SK-N-SH (cell line): ENCODE results near the gene KIF21B. TPM values are rescaled to one million over a fixed set of nuclear protein-coding genes. Genes with fewer than 3 reads are reported as not detected.

Experiments used
- CTCF ChIA-PET: fragments of 300-600, 350-600 bp; formaldehyde crosslinking; extraction: SDS; loops from one replicate; lab custom pipeline; 2021; lab: Yijun Ruan, JAX
- POLR2A ChIA-PET: fragments of 350-600 bp; sonication (Branson Sonifier 250); formaldehyde crosslinking; extraction: SDS; loops from one replicate; lab custom pipeline; 2020; ENCODE audit warnings: antibody characterized with exemption, inconsistent platforms; lab: Yijun Ruan, JAX
- DNase-seq: peaks from one replicate; pipeline ENCODE4 v3.0.0; 2012
- H2AFZ ChIP-seq: fragments of 200-600 bp; sonication (generic); 2 replicates; pipeline ENCODE4 v1.8.1; 2016; ENCODE audit warnings: antibody characterized with exemption, mild to moderate bottlenecking, low read depth
- H3F3A ChIP-seq: fragments of 200-600 bp; sonication (generic); replicated peaks from 2 replicates; pipeline ENCODE3; 2016; ENCODE audit warnings: antibody characterized with exemption, mild to moderate bottlenecking; ENCODE audit not compliant: insufficient read depth
- H3K27ac ChIP-seq, 2 experiments: fragments of 200-500 bp in 1 of 2; fragments of 200-600 bp in 1 of 2; sonication (Bioruptor generic) in 1 of 2; sonication (generic), shearing (Covaris generic) in 1 of 2; 2 replicates each; pipeline versions ENCODE4 v1.5.1 to v1.6.1; 2014 to 2016; ENCODE audit warnings: low read depth in 2 of 2, inconsistent platforms in 1 of 2, low read length in 1 of 2, mild to moderate bottlenecking in 1 of 2, mixed read lengths in 1 of 2
- H3K27me3 ChIP-seq: fragments of 200-600 bp; sonication (generic), shearing (Covaris generic); 2 replicates; pipeline ENCODE4 v1.6.1; 2016; ENCODE audit warnings: mixed run types; ENCODE audit not compliant: insufficient read depth
- H3K36me3 ChIP-seq, 2 experiments: fragments of 200-500 bp in 1 of 2; fragments of 200-600 bp in 1 of 2; sonication (Bioruptor generic) in 1 of 2; sonication (generic) in 1 of 2; replicated peaks in 1 of 2; 2 replicates each; pipeline versions ENCODE3 to v1.5.1; 2014 to 2016; ENCODE audit warnings: low read length in 1 of 2, mild to moderate bottlenecking in 1 of 2; ENCODE audit not compliant: insufficient read depth in 2 of 2, control insufficient read depth in 1 of 2
- H3K4me1 ChIP-seq, 2 experiments: fragments of 200-500 bp in 1 of 2; fragments of 200-600 bp in 1 of 2; sonication (Bioruptor generic) in 1 of 2; sonication (generic), shearing (Covaris generic) in 1 of 2; 2 replicates each; pipeline versions ENCODE4 v1.5.1 to v1.6.1; 2014 to 2016; ENCODE audit warnings: low read depth in 1 of 2, low read length in 1 of 2, mixed run types in 1 of 2; ENCODE audit not compliant: insufficient read depth in 2 of 2, control insufficient read depth in 1 of 2
- H3K4me2 ChIP-seq: fragments of 200-600 bp; sonication (generic), shearing (Covaris generic); 2 replicates; pipeline ENCODE4 v1.6.1; 2017; ENCODE audit warnings: mixed run types
- H3K4me3 ChIP-seq, 2 experiments: fragments of 200-500 bp in 1 of 2; fragments of 200-600 bp in 1 of 2; sonication (Bioruptor generic) in 1 of 2; sonication (generic), shearing (Covaris generic) in 1 of 2; 2 replicates each; pipeline versions ENCODE4 v1.5.1 to v1.8.1; 2014 to 2016; ENCODE audit warnings: low read depth in 2 of 2, inconsistent platforms in 1 of 2, low read length in 1 of 2, mild to moderate bottlenecking in 1 of 2, mixed read lengths in 1 of 2, moderate library complexity in 1 of 2
- H3K79me2 ChIP-seq: fragments of 200-600 bp; sonication (generic); 2 replicates; pipeline ENCODE4 v1.8.1; 2017; ENCODE audit warnings: mild to moderate bottlenecking; ENCODE audit not compliant: insufficient read depth
- H3K9ac ChIP-seq: fragments of 200-600 bp; sonication (generic); 2 replicates; pipeline ENCODE4 v1.6.1; 2017; ENCODE audit warnings: mixed run types
- H3K9me2 ChIP-seq: fragments of 200-600 bp; sonication (generic); 2 replicates; pipeline ENCODE4 v1.6.1; 2017; ENCODE audit warnings: mixed run types
- H3K9me3 ChIP-seq: fragments of 200-600 bp; sonication (generic); 2 replicates; pipeline ENCODE4 v1.6.1; 2017; ENCODE audit warnings: mixed run types, mild to moderate bottlenecking, moderate library complexity
- H4K20me1 ChIP-seq: fragments of 200-600 bp; sonication (generic); 2 replicates; pipeline ENCODE4 v1.6.1; 2017; ENCODE audit warnings: mild to moderate bottlenecking, mixed run types; ENCODE audit not compliant: insufficient read depth
- CHD2 ChIP-seq: fragments of 150-350 bp; IDR thresholded peaks from 2 replicates; pipeline ENCODE4 v1.6.1; 2018; ENCODE audit warnings: low read length; ENCODE audit not compliant: partially characterized antibody
- EP300 ChIP-seq, 2 experiments: IDR thresholded peaks; 2 replicates each; pipeline versions ENCODE4 v1.4.0 to v1.6.1; 2012; ENCODE audit warnings: borderline replicate concordance in 1 of 2, low read depth in 1 of 2, low read length in 1 of 2
- EZH2phosphoT487 ChIP-seq: fragments of 200-600 bp; sonication (generic); IDR thresholded peaks from 2 replicates; pipeline ENCODE4 v1.6.1; 2017; ENCODE audit warnings: low read depth, mixed run types, mild to moderate bottlenecking, antibody characterized with exemption, moderate library complexity, borderline replicate concordance
- FOXM1 ChIP-seq: IDR thresholded peaks from 2 replicates; pipeline ENCODE4 v1.4.0; 2012; ENCODE audit warnings: low read depth, mild to moderate bottlenecking
- POLR2AphosphoS5 ChIP-seq: IDR thresholded peaks from 2 replicates; pipeline ENCODE4 v1.6.1; 2012; ENCODE audit warnings: low read depth, low read length
- RAD21 ChIP-seq: IDR thresholded peaks from 2 replicates; pipeline ENCODE4 v1.6.1; 2012; ENCODE audit warnings: mild to moderate bottlenecking, low read length
- SIN3A ChIP-seq: IDR thresholded peaks from 2 replicates; pipeline ENCODE4 v1.6.1; 2012; ENCODE audit warnings: low read depth, mild to moderate bottlenecking, low read length, moderate library complexity, borderline replicate concordance
- SMC3 ChIP-seq: IDR thresholded peaks from 2 replicates; pipeline ENCODE4 v1.6.1; 2012; ENCODE audit warnings: low read depth, low read length, improper control_type of control experiment
- TCF12 ChIP-seq: IDR thresholded peaks from 2 replicates; pipeline ENCODE4 v1.4.0; 2012
- TEAD4 ChIP-seq: IDR thresholded peaks from 2 replicates; pipeline ENCODE4 v1.4.0; 2012; ENCODE audit warnings: mild to moderate bottlenecking, borderline replicate concordance; ENCODE audit not compliant: insufficient read depth
- WGBS: methylation state at CpG from one replicate; pipeline ENCODE4 v1.1.6; 2017; ENCODE audit warnings: low lambda C conversion rate; 5-methylcytosine and 5-hydroxymethylcytosine counted together
- polyA plus RNA-seq, 3 experiments: library from polyadenylated mRNA; depleted of rRNA; stranded (reverse); fragments of >200 nt; gene quantifications; 2 replicates each; pipeline ENCODE4 v1.2.3, GENCODE V29; 2012
- TF ChIP-seq, protein P1 (sequence below): IDR thresholded peaks from 2 replicates; pipeline ENCODE4 v1.4.0; 2012; ENCODE audit warnings: low read depth, borderline replicate concordance
- TF ChIP-seq, protein P2 (sequence below): IDR thresholded peaks from 2 replicates; pipeline ENCODE4 v1.4.0; 2012; ENCODE audit warnings: low read depth
- TF ChIP-seq, protein P3 (sequence below): fragments of 150-350 bp; IDR thresholded peaks from 2 replicates; pipeline ENCODE4 v1.6.1; 2016; ENCODE audit warnings: mild to moderate bottlenecking, low read depth, low read length
- TF ChIP-seq, protein P4 (sequence below): fragments of 200-600 bp; sonication (generic); IDR thresholded peaks from 2 replicates; pipeline ENCODE4 v1.6.1; 2017; ENCODE audit warnings: antibody characterized with exemption, mild to moderate bottlenecking, moderate library complexity

KIF21B gene
- polyA plus RNA-seq, 1 of the 3 experiments (the other 2 are of a cell fraction), result 0.26 TPM

DNA sequence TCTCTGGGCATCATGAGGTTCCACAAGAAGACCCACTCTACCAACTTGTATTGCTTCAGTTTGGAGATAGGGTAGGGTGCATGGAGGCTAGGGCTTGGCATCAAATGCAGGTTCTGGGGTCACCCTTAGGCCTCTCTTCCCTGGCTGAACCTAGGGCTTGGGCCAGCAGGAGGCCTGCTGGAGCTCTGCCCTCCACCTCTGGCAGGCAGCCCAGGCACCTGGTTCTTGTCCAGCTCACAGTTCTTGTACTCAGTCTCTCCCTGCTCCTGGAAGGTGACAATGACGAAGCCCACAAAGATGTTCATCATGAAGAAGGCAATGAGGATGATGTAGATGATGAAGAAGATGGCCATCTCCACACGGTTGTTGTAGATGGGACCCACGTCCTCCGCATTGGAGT lies 37.5 kb upstream of the KIF21B start:
- DNase-seq, result no peak
- Histone ChIP-seq H3K4me3 (no peak overlapping the region), H3K4me2 (no peak overlapping the region), H3K9ac (no peak overlapping the region), H2AFZ (no peak overlapping the region), H3K27ac (no peak overlapping the region), H3F3A (no peaks in the 10 kb centered on the region), H3K9me3 (no peaks in the 10 kb centered on the region), H3K9me2 (no peaks in the 10 kb centered on the region), H3K4me1 (peaks cover 0 to 12% of the 10 kb centered on the region in 2 experiments; a peak in 1 of 4 replicates), H3K36me3 (no peaks in the 10 kb centered on the region), H4K20me1 (no peaks in the 10 kb centered on the region), H3K27me3 (peaks cover 14% of the 10 kb centered on the region), H3K79me2 (no peaks in the 10 kb centered on the region)
- ChIA-PET POLR2A (no interaction called here), CTCF (no interaction called here)
- TF ChIP-seq, protein P1, sequence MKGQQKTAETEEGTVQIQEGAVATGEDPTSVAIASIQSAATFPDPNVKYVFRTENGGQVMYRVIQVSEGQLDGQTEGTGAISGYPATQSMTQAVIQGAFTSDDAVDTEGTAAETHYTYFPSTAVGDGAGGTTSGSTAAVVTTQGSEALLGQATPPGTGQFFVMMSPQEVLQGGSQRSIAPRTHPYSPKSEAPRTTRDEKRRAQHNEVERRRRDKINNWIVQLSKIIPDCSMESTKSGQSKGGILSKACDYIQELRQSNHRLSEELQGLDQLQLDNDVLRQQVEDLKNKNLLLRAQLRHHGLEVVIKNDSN, result no peak
- no peak for TF ChIP-seq TCF12
- TF ChIP-seq, protein P2, sequence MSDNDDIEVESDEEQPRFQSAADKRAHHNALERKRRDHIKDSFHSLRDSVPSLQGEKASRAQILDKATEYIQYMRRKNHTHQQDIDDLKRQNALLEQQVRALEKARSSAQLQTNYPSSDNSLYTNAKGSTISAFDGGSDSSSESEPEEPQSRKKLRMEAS, result no peak
- no peak for TF ChIP-seq FOXM1
- no peak for TF ChIP-seq EZH2phosphoT487
- TF ChIP-seq, protein P3, sequence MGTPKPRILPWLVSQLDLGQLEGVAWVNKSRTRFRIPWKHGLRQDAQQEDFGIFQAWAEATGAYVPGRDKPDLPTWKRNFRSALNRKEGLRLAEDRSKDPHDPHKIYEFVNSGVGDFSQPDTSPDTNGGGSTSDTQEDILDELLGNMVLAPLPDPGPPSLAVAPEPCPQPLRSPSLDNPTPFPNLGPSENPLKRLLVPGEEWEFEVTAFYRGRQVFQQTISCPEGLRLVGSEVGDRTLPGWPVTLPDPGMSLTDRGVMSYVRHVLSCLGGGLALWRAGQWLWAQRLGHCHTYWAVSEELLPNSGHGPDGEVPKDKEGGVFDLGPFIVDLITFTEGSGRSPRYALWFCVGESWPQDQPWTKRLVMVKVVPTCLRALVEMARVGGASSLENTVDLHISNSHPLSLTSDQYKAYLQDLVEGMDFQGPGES, result no peak
- TF ChIP-seq, protein P4, sequence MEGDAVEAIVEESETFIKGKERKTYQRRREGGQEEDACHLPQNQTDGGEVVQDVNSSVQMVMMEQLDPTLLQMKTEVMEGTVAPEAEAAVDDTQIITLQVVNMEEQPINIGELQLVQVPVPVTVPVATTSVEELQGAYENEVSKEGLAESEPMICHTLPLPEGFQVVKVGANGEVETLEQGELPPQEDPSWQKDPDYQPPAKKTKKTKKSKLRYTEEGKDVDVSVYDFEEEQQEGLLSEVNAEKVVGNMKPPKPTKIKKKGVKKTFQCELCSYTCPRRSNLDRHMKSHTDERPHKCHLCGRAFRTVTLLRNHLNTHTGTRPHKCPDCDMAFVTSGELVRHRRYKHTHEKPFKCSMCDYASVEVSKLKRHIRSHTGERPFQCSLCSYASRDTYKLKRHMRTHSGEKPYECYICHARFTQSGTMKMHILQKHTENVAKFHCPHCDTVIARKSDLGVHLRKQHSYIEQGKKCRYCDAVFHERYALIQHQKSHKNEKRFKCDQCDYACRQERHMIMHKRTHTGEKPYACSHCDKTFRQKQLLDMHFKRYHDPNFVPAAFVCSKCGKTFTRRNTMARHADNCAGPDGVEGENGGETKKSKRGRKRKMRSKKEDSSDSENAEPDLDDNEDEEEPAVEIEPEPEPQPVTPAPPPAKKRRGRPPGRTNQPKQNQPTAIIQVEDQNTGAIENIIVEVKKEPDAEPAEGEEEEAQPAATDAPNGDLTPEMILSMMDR, result no peak
- no peak for TF ChIP-seq EP300 (IDR thresholded peaks at IDR 0.05; ENCODE audit: borderline replicate concordance in 1 of 2, low read depth in 1 of 2, low read length in 1 of 2)
- TF ChIP-seq CHD2, result no peak
- TF ChIP-seq TEAD4, result no peak
- no peak for TF ChIP-seq RAD21
- WGBS, result 72% methylated on average over 4 of the region's 4 CpGs

DNA sequence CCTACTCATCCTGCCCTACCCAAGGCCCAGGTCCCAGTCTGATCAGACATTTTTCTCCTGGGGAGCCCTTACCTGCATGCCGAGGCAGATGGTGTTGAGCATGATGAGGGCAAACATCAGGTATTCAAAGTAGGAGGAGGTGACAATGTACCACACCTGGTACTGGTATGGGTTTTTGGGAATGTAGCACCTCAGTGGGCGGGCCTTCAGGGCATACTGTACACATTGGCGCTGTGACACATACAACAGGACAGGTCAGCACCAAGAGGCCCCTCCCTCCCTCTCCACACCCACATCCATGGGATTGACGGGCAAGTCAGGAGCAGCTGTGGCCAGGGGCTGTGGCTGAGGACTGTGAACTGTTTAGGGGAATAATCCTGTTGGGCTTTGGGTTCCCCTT lies 37.1 kb upstream of the KIF21B start:
- CTCF ChIA-PET, result no interaction called here
- H3K27me3 ChIP-seq, result peaks cover 14% of the 10 kb centered on the region
- 74% methylated on average over 4 of the region's 4 CpGs for WGBS

More for the DNA sequence above, 37.1 kb upstream of the KIF21B start:
- DNase-seq, result no peak
- peaks cover 0 to 15% of the 10 kb centered on the region in 2 experiments; a peak in 1 of 4 replicates for H3K4me1 ChIP-seq
- H3F3A ChIP-seq, result no peaks in the 10 kb centered on the region
- H3K9me2 ChIP-seq, result no peaks in the 10 kb centered on the region
- H3K79me2 ChIP-seq, result no peaks in the 10 kb centered on the region
- no peak overlapping the region for H2AFZ ChIP-seq
- H4K20me1 ChIP-seq, result no peaks in the 10 kb centered on the region
- no peaks in the 10 kb centered on the region for H3K9me3 ChIP-seq
- H3K9ac ChIP-seq, result no peak overlapping the region
- POLR2A ChIA-PET, result no interaction called here
- TF ChIP-seq RAD21, result no peak
- TF ChIP-seq SIN3A, result no peak
- no peak for TF ChIP-seq POLR2AphosphoS5
- TF ChIP-seq SMC3, result no peak
- no peak overlapping the region for H3K4me2 ChIP-seq
- no peak overlapping the region for H3K4me3 ChIP-seq
- no peaks in the 10 kb centered on the region for H3K36me3 ChIP-seq
- H3K27ac ChIP-seq, result no peak overlapping the region
